ENCODE results near the gene GRAMD4. TPM values are rescaled to one million over a fixed set of nuclear protein-coding genes. Genes with fewer than 3 reads are reported as not detected.

GRAMD4 gene
- total RNA-seq, 1 experiment from 2014 or later = 8.3 TPM

- DNase-seq (ENCODE audit: low read depth) = no peak
Observed at GRCh38 chr22:46671824-46672432, 51.7 kb downstream of the GRAMD4 start.

GRCh38 chr22:46672731-46673130 is 52.5 kb downstream of the GRAMD4 start:
- no peak for DNase-seq (ENCODE audit: low read depth)

- no peak for DNase-seq (ENCODE audit: low read depth)
Observed at GRCh38 chr22:46673205-46673604, 53.0 kb downstream of the GRAMD4 start.

GRCh38 chr22:46673662-46674236 is 53.6 kb downstream of the GRAMD4 start:
- no peak for DNase-seq (ENCODE audit: low read depth)

- no peak for DNase-seq (ENCODE audit: low read depth)
Observed at GRCh38 chr22:46674367-46674781, 54.2 kb downstream of the GRAMD4 start.

GRCh38 chr22:46674906-46675305 is 54.7 kb downstream of the GRAMD4 start:
- DNase-seq (ENCODE audit: low read depth) = no peak

- no peak for DNase-seq (ENCODE audit: low read depth)
Observed at GRCh38 chr22:46675479-46675878, 55.3 kb downstream of the GRAMD4 start.

GRCh38 chr22:46675938-46676337 is 55.8 kb downstream of the GRAMD4 start:
- DNase-seq (ENCODE audit: low read depth) = no peak

- no peak for DNase-seq (ENCODE audit: low read depth)
Observed at GRCh38 chr22:46676479-46676878, 56.3 kb downstream of the GRAMD4 start.

- DNase-seq (ENCODE audit: low read depth) = no peak
Observed at GRCh38 chr22:46676881-46677280, 56.7 kb downstream of the GRAMD4 start.

- DNase-seq (ENCODE audit: low read depth) = no peak
Observed at GRCh38 chr22:46677323-46678002, 57.3 kb downstream of the GRAMD4 start.

GRCh38 chr22:46678003-46678657 is 57.9 kb downstream of the GRAMD4 start:
- no peak for DNase-seq (ENCODE audit: low read depth)

- no peak for DNase-seq (ENCODE audit: low read depth)
Observed at GRCh38 chr22:46678785-46679700, 58.9 kb downstream of the GRAMD4 start.

GRCh38 chr22:46679706-46680269 is 59.6 kb downstream of the GRAMD4 start:
- no peak for DNase-seq (ENCODE audit: low read depth)

- DNase-seq (ENCODE audit: low read depth) = no peak
Observed at GRCh38 chr22:46681010-46681409, 60.8 kb downstream of the GRAMD4 start.

- DNase-seq (ENCODE audit: low read depth) = no peak
Observed at GRCh38 chr22:46682011-46682731, 62.0 kb downstream of the GRAMD4 start.

GRCh38 chr22:46684706-46685105 is 64.5 kb downstream of the GRAMD4 start:
- no peak for DNase-seq (ENCODE audit: low read depth)

GRCh38 chr22:46686221-46687047 is 66.2 kb downstream of the GRAMD4 start:
- DNase-seq (ENCODE audit: low read depth) = no peak

GRCh38 chr22:46687048-46687444 is 66.9 kb downstream of the GRAMD4 start:
- DNase-seq (ENCODE audit: low read depth) = no peak

- no peak for DNase-seq (ENCODE audit: low read depth)
Observed at GRCh38 chr22:46687460-46687859, 67.3 kb downstream of the GRAMD4 start.

All from Daoy (cell line).